Cortex of kidney (tissue), 1 donor: ENCODE data around the gene EXOC6B.

ENCODE experiments used
- DNase-seq: peaks from one replicate; lab custom pipeline; 2025; lab: John Stamatoyannopoulos, UW

Gene EXOC6B

GRCh38 chr2:72734432-72734831, 91.4 kb downstream of the EXOC6B start:
- no peak for DNase-seq

- no peak for DNase-seq
These were observed 94.7 kb downstream of the EXOC6B start for GRCh38 chr2:72731116-72731515.

GRCh38 chr2:72727356-72727755, 98.5 kb downstream of the EXOC6B start:
- no peak for DNase-seq

- no peak for DNase-seq
These were observed 102.0 kb downstream of the EXOC6B start for GRCh38 chr2:72723769-72724370.

- no peak for DNase-seq
These were observed 103.3 kb downstream of the EXOC6B start for GRCh38 chr2:72722492-72723070.

- DNase-seq, result no peak
These were observed 106.4 kb downstream of the EXOC6B start for GRCh38 chr2:72719416-72719815.

GRCh38 chr2:72718876-72719275, 107.0 kb downstream of the EXOC6B start:
- DNase-seq, result no peak

- DNase-seq, result no peak
These were observed 109.2 kb downstream of the EXOC6B start for GRCh38 chr2:72716601-72717000.

GRCh38 chr2:72713857-72714256, 112.0 kb downstream of the EXOC6B start:
- no peak for DNase-seq

GRCh38 chr2:72712977-72713376, 112.9 kb downstream of the EXOC6B start:
- DNase-seq, result no peak

GRCh38 chr2:72712304-72712703, 113.5 kb downstream of the EXOC6B start:
- DNase-seq, result no peak

GRCh38 chr2:72710418-72711152, 115.2 kb downstream of the EXOC6B start:
- DNase-seq, result no peak

GRCh38 chr2:72708236-72708635, 117.6 kb downstream of the EXOC6B start:
- DNase-seq, result no peak

- DNase-seq, result no peak
These were observed 127.5 kb downstream of the EXOC6B start for GRCh38 chr2:72698300-72698699.

GRCh38 chr2:72696559-72696958, 129.3 kb downstream of the EXOC6B start:
- no peak for DNase-seq

- no peak for DNase-seq
These were observed 130.2 kb downstream of the EXOC6B start for GRCh38 chr2:72695676-72696075.

- DNase-seq, result no peak
These were observed 130.9 kb downstream of the EXOC6B start for GRCh38 chr2:72694715-72695496.

- DNase-seq, result no peak
These were observed 136.1 kb downstream of the EXOC6B start for GRCh38 chr2:72689579-72690195.

GRCh38 chr2:72685638-72686213, 140.1 kb downstream of the EXOC6B start:
- DNase-seq, result no peak

- no peak for DNase-seq
These were observed 143.8 kb downstream of the EXOC6B start for GRCh38 chr2:72682061-72682460.

- no peak for DNase-seq
These were observed 144.5 kb downstream of the EXOC6B start for GRCh38 chr2:72681016-72681995.
